Activated CD8-positive, alpha-beta T cell treated with anti-CD3 and anti-CD28 coated beads, Interleukin-2, amount 10 ng/mL, durations not matched to agents 7 days and 5 days (primary cell): Measurements from ENCODE around the gene SH3BP4. TPM values are rescaled to one million over a fixed set of nuclear protein-coding genes. Genes with fewer than 3 reads are reported as not detected.
"Not testable (repeated sequence)": the region's sequence is repeated elsewhere in the genome, so short reads cannot be mapped to it uniquely, and the experiment has no call there.

Experiments used
- ATAC-seq: fragments of 150-1000 bp; cut with Tn5 transposase; one replicate; pipeline ENCODE4 v1.10.0; 2021; ENCODE audit warnings: moderate library complexity
- CTCF ChIA-PET: fragments of 350-600 bp; sonication (Branson Sonifier 250); formaldehyde crosslinking; loops from one replicate; lab custom pipeline; 2021; ENCODE audit warnings: antibody characterized with exemption; lab: Charles Lee
- POLR2A ChIA-PET: fragments of 350-600 bp; sonication (Branson Sonifier 250); formaldehyde crosslinking; loops from one replicate; lab custom pipeline; 2021; ENCODE audit warnings: antibody characterized with exemption; lab: Charles Lee
- DNase-seq: peaks from one replicate; pipeline ENCODE4 v3.0.0-alpha.2; 2020
- H3K27ac Mint-ChIP-seq: one replicate; pipeline ENCODE4 v1.8.0; 2021; ENCODE audit warnings: mild to moderate bottlenecking, mixed read lengths
- H3K27me3 Mint-ChIP-seq: one replicate; pipeline ENCODE4 v1.8.0; 2021; ENCODE audit warnings: low read depth, mixed read lengths
- H3K36me3 Mint-ChIP-seq: one replicate; pipeline ENCODE4 v1.8.0; 2021; ENCODE audit warnings: low read depth, mixed read lengths
- H3K4me1 Mint-ChIP-seq: one replicate; pipeline ENCODE4 v1.8.0; 2021; ENCODE audit warnings: low read depth, mixed read lengths
- H3K4me3 Mint-ChIP-seq: one replicate; pipeline ENCODE4 v1.8.0; 2021; ENCODE audit warnings: mild to moderate bottlenecking, mixed read lengths
- H3K9me3 Mint-ChIP-seq: one replicate; pipeline ENCODE4 v1.8.0; 2022; ENCODE audit warnings: mixed read lengths; ENCODE audit not compliant: insufficient read depth
- total RNA-seq, 2 experiments: library from RNA; stranded (reverse); gene quantifications; one replicate each; pipeline ENCODE4 v1.2.3, GENCODE V29; 2021

The SH3BP4 gene
- total RNA-seq, 2 experiments from 2014 or later = not detected

DNA sequence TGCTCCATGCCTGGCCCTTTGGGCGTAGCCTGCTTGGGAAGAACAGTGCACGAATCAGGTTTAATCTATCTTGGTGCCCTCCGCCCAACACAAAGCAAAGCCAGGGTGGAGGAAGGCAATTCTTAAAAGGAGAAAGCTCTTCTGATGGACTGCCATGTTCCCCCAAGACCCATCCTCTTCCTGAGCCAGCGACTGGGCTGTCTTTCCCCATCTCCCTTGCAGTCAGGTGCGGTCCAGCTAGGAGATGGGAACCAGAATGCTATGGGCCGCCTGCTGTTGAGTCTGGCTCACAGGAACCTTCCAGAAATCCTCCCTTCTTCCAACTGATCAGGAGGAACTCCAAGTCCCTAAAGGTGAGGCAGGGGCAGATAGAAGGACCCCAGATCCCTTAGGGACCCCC, 105.0 kb downstream of the SH3BP4 start:
- Mint-ChIP-seq H3K9me3 (no peaks in the 10 kb centered on the region), H3K4me3 (no peak overlapping the region), H3K36me3 (no peaks in the 10 kb centered on the region), H3K27me3 (no peaks in the 10 kb centered on the region), H3K4me1 (no peaks in the 10 kb centered on the region), H3K27ac (no peak overlapping the region)
- DNase-seq (no peak), ATAC-seq (no peak)
- ChIA-PET CTCF (no interaction called here), POLR2A (no interaction called here)

DNA sequence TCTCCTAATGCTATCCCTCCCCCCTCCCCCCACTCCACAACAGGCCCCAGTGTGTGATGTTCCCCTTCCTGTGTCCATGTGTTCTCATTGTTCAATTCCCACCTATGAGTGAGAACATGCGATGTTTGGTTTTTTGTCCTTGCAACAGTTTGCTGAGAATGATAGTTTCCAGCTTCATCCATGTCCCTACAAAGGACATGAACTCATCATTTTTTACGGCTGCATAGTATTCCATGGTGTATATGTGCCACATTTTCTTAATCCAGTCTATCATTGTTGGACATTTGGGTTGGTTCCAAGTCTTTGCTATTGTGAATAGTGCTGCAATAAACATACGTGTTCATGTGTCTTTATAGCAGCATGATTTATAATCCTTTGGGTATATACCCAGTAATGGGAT, 105.8 kb downstream of the SH3BP4 start:
- not testable (repeated sequence) for H3K4me3 Mint-ChIP-seq

DNA sequence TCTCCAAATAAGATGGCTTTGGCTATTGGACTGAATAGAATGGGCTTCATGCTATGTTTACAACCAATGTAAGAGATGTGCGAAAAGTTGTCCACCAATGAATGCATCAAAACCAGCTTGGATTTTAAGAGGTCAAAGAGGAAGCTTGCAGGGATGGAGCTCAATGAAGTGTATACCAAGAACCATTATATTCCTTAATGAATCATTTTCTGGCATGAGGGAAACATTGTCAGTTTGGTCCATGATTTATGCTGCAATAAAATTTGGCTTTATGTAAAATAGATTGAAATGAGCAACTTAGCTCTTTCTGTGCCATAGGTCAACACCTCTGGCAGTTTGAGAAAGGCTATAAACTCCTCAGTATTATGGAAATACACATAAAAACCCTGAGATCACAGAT, 107.3 kb downstream of the SH3BP4 start:
- Mint-ChIP-seq H3K27ac (no peak overlapping the region), H3K4me3 (no peak overlapping the region), H3K9me3 (no peaks in the 10 kb centered on the region), H3K27me3 (no peaks in the 10 kb centered on the region), H3K4me1 (no peaks in the 10 kb centered on the region), H3K36me3 (no peaks in the 10 kb centered on the region)
- no peak for DNase-seq
- CTCF ChIA-PET = no interaction called here
- ATAC-seq = no peak
- POLR2A ChIA-PET = no interaction called here

More for the DNA sequence above, 105.8 kb downstream of the SH3BP4 start:
- ATAC-seq, H3K27me3 Mint-ChIP-seq, DNase-seq, H3K4me1 Mint-ChIP-seq, H3K36me3 Mint-ChIP-seq, H3K9me3 Mint-ChIP-seq, CTCF ChIA-PET, H3K27ac Mint-ChIP-seq: not testable (repeated sequence)
- POLR2A ChIA-PET = interaction anchor here (0.7 kb wide), 1 partner anchor 1769 kb away, joined by 3 read pairs; no protein-coding TSS in a partner anchor

DNA sequence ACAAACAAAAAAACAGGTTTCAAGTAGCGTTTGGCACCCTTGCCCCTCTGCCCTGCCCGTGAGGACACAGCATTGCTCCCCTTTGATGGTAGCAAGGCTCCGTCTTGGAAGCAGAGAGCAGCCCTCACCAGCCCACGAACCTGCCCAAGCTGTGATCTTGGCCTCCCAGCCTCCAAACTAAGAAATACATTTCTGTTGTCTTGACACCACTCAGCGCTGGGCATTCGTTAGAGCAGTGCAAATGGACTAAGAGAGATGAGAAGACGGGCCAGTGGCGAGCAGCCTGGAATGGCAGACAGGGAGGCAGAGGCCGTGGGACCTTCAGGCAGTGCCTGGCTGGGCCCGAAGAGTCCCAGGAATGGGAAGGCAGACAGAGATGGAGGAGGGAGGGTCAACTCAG, 109.8 kb downstream of the SH3BP4 start:
- CTCF ChIA-PET = no interaction called here
- ATAC-seq = no peak
- Mint-ChIP-seq H3K27me3 (no peaks in the 10 kb centered on the region), H3K9me3 (no peaks in the 10 kb centered on the region), H3K27ac (no peak overlapping the region), H3K4me3 (no peak overlapping the region), H3K36me3 (no peaks in the 10 kb centered on the region), H3K4me1 (no peaks in the 10 kb centered on the region)
- POLR2A ChIA-PET = no interaction called here
- DNase-seq = no peak

DNA sequence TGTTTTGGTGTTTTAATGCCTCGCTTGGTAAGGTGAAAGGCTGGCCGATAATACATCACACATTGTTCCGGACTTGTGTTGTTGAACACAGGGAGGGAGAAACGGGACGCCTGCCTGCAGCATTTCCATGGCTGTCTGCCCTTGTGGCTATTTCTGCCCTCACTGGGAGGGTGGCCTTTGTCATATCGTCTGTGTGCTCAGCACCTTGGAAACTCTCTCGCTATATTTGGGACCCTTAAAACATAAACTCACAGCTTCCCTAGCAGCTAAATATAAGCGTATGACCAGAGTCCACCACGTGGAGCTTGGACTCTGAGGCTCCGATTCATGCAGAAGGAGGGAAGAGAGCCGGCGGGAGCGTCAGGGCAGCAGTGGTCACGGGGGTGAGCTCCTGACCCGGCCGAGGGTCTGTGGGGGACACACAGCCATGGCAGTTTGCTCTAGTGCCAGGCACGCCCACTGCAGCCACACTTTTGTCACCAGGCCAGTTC, 111.7 kb downstream of the SH3BP4 start:
- DNase-seq (no peak), ATAC-seq (no peak)
- H3K9me3 Mint-ChIP-seq = no peaks in the 10 kb centered on the region
- H3K36me3 Mint-ChIP-seq = no peaks in the 10 kb centered on the region
- CTCF ChIA-PET = no interaction called here
- H3K27ac Mint-ChIP-seq = no peak overlapping the region
- no peaks in the 10 kb centered on the region for H3K27me3 Mint-ChIP-seq
- POLR2A ChIA-PET = no interaction called here
- H3K4me3 Mint-ChIP-seq = no peak overlapping the region
- H3K4me1 Mint-ChIP-seq = no peaks in the 10 kb centered on the region

DNA sequence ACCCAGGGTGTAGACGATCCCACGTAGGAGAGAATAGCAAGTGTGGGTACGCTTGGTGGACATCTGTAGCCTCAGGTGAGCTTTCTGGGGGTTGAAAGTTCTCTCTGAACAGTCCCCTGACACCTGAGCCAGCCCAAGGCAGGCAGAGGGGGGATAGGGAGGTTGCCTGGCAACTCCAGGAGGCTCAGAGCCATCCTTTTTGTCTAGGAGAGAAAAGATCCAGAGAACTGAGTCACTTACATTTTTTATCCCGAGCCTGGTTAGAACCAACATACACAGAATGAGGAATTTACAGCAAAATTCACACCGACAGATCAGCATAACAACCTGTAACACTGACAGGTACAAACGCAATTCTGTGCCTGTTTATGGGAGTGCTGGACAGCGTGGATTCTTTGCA, 113.2 kb downstream of the SH3BP4 start:
- no peak for DNase-seq
- CTCF ChIA-PET = no interaction called here
- H3K4me1 Mint-ChIP-seq = no peaks in the 10 kb centered on the region
- no peak overlapping the region for H3K27ac Mint-ChIP-seq
- ATAC-seq = no peak
- POLR2A ChIA-PET = interaction anchor here (0.6 to 0.8 kb wide), 2 partner anchors 30 to 265 kb away, joined by 3 to 4 read pairs; no protein-coding TSS in a partner anchor
- H3K27me3 Mint-ChIP-seq = no peaks in the 10 kb centered on the region
- H3K36me3 Mint-ChIP-seq = no peaks in the 10 kb centered on the region
- H3K9me3 Mint-ChIP-seq = no peaks in the 10 kb centered on the region
- H3K4me3 Mint-ChIP-seq = no peak overlapping the region

DNA sequence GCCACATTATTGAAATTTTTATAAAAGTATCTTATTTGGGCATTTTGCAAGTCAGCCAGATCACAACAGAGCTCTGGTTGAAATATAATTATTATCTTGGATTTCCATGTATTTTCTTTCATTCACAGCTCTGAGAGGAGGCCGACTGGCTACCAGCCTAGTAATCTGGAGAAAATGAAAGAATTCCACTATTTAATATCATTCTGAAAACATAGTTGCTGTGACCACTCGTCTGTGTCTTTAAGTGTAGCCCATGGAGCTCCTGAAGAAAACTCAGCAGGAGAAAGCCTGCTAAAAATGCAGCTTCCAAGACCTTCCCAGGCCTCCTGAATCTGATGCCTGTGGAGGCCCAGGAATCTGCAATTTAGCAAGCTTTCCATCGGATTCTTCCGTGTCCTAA, 114.7 kb downstream of the SH3BP4 start:
- Mint-ChIP-seq H3K4me1 (no peaks in the 10 kb centered on the region), H3K36me3 (no peaks in the 10 kb centered on the region), H3K27ac (no peak overlapping the region), H3K27me3 (peaks cover 7% of the 10 kb centered on the region), H3K4me3 (no peak overlapping the region), H3K9me3 (no peaks in the 10 kb centered on the region)
- POLR2A ChIA-PET = interaction anchor here (0.8 kb wide), 1 partner anchor 10 kb away, joined by 4 read pairs; no protein-coding TSS in a partner anchor
- no peak for DNase-seq
- ATAC-seq = no peak
- CTCF ChIA-PET = no interaction called here

DNA sequence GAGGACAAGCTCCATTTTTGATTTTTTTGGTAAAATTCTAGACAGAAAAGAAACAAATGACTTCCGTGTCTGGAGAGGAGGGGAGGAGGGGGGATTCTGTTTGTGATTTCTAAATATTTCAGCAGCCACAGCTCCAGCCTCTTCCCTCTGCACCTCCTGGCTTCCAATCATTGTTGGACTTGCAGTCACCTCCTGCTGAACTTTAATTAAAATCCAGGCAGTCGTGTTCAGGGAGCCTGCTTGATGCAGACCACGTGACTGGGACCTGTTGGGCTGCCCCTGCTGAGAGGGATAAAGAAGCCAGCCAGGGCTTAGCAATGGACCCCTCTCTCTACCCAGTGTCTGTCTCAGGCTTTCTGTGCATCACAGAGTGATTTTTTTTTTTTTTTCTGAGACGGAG, 115.1 kb downstream of the SH3BP4 start:
- ATAC-seq (no peak), DNase-seq (no peak)
- CTCF ChIA-PET = no interaction called here
- POLR2A ChIA-PET = interaction anchor here (0.8 kb wide), 1 partner anchor 9 kb away, joined by 4 read pairs; no protein-coding TSS in a partner anchor
- Mint-ChIP-seq H3K4me1 (no peaks in the 10 kb centered on the region), H3K4me3 (no peak overlapping the region), H3K27me3 (peaks cover 7% of the 10 kb centered on the region), H3K36me3 (no peaks in the 10 kb centered on the region), H3K9me3 (no peaks in the 10 kb centered on the region), H3K27ac (no peak overlapping the region)

DNA sequence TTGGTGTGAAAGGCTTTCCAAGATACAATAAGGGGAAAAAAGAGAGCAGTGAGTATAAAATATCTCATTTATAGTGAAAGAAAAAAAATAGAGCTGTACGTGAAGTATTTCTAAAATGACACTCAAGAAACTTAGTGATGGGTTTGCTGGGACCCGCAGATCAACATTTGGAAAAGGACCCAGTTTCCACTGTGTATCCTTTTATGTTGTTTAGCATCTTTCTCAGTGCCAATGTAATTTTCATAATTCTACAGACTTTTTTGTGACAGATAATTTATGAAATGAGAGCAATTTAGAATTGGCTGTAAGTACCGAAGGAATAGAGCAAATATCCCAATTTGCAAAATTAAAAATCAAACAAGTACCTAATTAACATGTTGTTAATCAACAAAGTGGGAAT, 116.9 kb downstream of the SH3BP4 start:
- no peaks in the 10 kb centered on the region for H3K9me3 Mint-ChIP-seq
- no peak for ATAC-seq
- H3K4me1 Mint-ChIP-seq = no peaks in the 10 kb centered on the region
- POLR2A ChIA-PET = no interaction called here
- no peak overlapping the region for H3K27ac Mint-ChIP-seq
- no peak for DNase-seq
- H3K4me3 Mint-ChIP-seq = no peak overlapping the region
- CTCF ChIA-PET = no interaction called here
- peaks cover 7% of the 10 kb centered on the region for H3K27me3 Mint-ChIP-seq
- H3K36me3 Mint-ChIP-seq = no peaks in the 10 kb centered on the region

DNA sequence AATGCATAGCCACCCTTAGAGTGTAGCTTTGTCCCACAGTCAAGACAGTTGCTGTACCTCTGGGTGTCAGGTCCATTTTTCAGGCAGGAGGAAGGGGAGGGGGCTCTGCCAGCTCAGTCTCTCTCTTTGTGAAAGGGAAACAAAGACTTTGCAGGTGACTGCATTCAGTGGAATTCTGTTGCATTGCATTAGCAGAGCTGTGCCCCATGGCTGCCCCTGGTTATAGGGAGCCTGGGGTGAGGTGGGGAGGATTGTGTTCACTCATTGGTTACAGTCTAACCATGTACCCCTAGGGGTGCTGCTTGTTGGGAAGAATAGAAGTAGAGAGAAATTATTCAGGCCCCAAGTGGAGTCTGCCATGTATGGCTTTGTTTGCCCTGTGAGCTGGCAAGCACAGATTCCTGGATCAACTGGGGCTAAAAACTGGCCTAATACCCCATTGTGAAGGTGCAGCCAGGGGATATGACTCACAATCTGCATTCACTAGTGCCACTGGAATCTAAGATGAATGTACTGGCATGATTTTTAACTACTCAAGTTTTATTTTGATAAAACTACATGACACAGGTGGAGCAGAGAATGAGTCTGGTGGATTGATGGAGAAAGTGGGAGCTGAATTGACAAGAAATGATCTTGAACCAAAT, 118.4 kb downstream of the SH3BP4 start:
- no peak for DNase-seq
- H3K27me3 Mint-ChIP-seq = peaks cover 7% of the 10 kb centered on the region
- no peak overlapping the region for H3K4me3 Mint-ChIP-seq

DNA sequence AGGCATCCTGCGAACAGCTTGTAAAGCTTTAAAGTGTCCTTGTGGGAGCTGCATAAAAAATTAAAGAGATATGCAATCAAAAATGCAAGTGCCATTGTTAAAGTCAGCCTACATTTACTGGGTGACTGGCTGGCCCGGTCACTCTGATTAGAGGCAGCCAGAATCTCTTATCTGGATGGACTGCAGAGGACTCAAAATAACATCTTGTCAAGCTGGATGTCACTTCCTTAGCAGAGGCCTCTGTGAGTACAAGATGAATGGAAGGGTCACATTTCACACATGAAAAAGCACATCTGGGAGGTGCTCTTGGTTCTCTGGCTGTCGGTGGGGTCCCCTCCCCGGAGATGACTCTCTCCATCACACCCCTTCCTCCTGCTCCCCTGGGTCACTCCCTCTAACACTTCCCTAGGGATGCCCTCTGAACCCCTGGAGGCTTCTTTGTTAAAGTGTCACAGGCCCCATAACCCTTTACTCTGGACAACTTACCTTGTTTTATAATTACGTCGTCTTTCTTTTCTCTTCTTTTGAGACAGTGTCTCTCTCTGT, 122.1 kb downstream of the SH3BP4 start:
- H3K4me1 Mint-ChIP-seq = no peaks in the 10 kb centered on the region
- DNase-seq (no peak), ATAC-seq (no peak)
- no peaks in the 10 kb centered on the region for H3K9me3 Mint-ChIP-seq
- H3K27me3 Mint-ChIP-seq = peaks cover 7% of the 10 kb centered on the region
- ChIA-PET POLR2A (interaction anchor here (0.6 kb wide), 1 partner anchor 28 kb away, joined by 4 read pairs; no protein-coding TSS in a partner anchor), CTCF (no interaction called here)
- no peak overlapping the region for H3K27ac Mint-ChIP-seq
- no peaks in the 10 kb centered on the region for H3K36me3 Mint-ChIP-seq
- H3K4me3 Mint-ChIP-seq = no peak overlapping the region

More for the DNA sequence above, 118.4 kb downstream of the SH3BP4 start:
- ATAC-seq = no peak
- POLR2A ChIA-PET = no interaction called here
- no peak overlapping the region for H3K27ac Mint-ChIP-seq
- CTCF ChIA-PET = no interaction called here
- no peaks in the 10 kb centered on the region for H3K4me1 Mint-ChIP-seq
- no peaks in the 10 kb centered on the region for H3K36me3 Mint-ChIP-seq
- no peaks in the 10 kb centered on the region for H3K9me3 Mint-ChIP-seq

DNA sequence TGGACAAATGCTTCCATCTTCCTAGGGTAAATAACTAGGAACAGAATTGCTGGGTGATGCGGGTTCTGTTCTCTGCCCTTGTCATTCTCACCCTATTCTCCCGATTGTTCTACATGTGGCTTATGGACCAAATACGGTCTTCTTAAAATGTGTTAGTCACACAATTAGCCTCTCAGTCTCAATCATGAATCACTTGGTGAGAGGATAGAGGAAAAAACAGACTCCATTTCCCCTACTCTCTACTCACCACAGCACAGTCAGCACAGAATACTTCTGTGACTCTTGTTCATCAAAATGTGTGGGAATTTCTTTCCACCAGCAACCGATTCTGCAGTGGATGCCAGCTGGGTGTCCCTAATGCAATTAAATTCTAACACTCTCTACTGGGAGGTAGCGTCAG, 125.2 kb downstream of the SH3BP4 start:
- Mint-ChIP-seq H3K36me3 (no peaks in the 10 kb centered on the region), H3K27me3 (no peaks in the 10 kb centered on the region), H3K4me1 (no peaks in the 10 kb centered on the region), H3K9me3 (no peaks in the 10 kb centered on the region), H3K4me3 (no peak overlapping the region), H3K27ac (no peak overlapping the region)
- ATAC-seq (no peak), DNase-seq (no peak)
- ChIA-PET CTCF (no interaction called here), POLR2A (no interaction called here)
